Brain microvascular endothelial cell (primary cell): ENCODE data around the gene GCH1.
"Not testable (repeated sequence)": the region's sequence is repeated elsewhere in the genome, so short reads cannot be mapped to it uniquely, and the experiment has no call there.

Experiments used
- DNase-seq: peaks from one replicate; pipeline ENCODE4 v3.0.0-alpha.2; 2020
- H3K27ac ChIP-seq: fragments of 250-450 bp; sonication (Bioruptor Pico); 2 replicates; pipeline ENCODE4 v1.5.1; 2020; ENCODE audit warnings: mild to moderate bottlenecking, moderate library complexity
- H3K27me3 ChIP-seq: fragments of 250-450 bp; sonication (Bioruptor Pico); replicated peaks from 2 replicates; pipeline ENCODE4 v1.5.1; 2020; ENCODE audit warnings: mild to moderate bottlenecking
- H3K36me3 ChIP-seq: fragments of 250-450 bp; sonication (Bioruptor Pico); replicated peaks from 2 replicates; pipeline ENCODE4 v1.5.1; 2020; ENCODE audit warnings: mild to moderate bottlenecking
- H3K4me3 ChIP-seq: 2 replicates; pipeline ENCODE4 v1.5.1; 2011; ENCODE audit warnings: low read depth, mild to moderate bottlenecking, control low read depth, low read length, moderate library complexity
- in situ Hi-C: cut with HindIII; loops from 2 replicates; pipeline ENCODE4 v1.10.0; 2017; ENCODE audit warnings: low sequenced_read_pairs, low pct_ligation_motif_present
- TF ChIP-seq, protein P1 (sequence below): IDR thresholded peaks from 2 replicates; pipeline ENCODE4 v1.5.1; 2011; ENCODE audit warnings: low read depth, mild to moderate bottlenecking, moderate library complexity, low read length, control low read depth, inconsistent platforms; ENCODE audit errors: missing control alignments

The GCH1 gene

DNA sequence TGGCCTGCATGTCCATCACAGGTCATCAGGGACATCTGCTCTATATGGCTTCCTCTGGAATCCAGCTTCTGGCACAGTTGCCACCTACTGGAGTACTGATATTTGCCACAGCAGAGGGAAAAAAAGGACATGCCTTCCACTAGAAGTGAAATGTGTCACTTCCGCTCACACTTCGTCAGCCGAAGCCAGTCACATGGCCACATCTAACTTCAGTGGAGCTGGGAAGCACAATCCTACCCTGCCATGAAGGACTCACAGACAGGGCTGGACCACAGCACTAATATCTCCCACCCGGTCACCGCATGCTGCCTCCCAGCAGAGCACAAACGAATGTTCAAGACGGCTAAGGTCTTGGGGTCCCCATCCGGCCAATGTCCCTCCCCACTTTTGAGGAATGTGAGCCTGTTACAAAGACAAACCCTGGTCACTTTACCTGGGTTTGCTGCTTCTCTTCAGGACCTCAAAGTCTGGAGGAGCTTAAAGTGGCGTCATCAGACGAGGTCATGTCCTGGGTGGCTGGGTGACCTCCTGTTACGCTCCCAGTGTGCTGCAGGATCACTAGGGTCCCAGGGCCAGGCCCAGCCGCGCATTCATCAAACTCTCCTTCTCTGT is 98.6 kb downstream of the GCH1 start:
- H3K27ac ChIP-seq, result no peak overlapping the region
- no peaks in the 10 kb centered on the region for H3K36me3 ChIP-seq
- no peaks in the 10 kb centered on the region for H3K27me3 ChIP-seq
- in situ Hi-C loops, result no loop called here
- no peak for DNase-seq
- TF ChIP-seq, protein P1, sequence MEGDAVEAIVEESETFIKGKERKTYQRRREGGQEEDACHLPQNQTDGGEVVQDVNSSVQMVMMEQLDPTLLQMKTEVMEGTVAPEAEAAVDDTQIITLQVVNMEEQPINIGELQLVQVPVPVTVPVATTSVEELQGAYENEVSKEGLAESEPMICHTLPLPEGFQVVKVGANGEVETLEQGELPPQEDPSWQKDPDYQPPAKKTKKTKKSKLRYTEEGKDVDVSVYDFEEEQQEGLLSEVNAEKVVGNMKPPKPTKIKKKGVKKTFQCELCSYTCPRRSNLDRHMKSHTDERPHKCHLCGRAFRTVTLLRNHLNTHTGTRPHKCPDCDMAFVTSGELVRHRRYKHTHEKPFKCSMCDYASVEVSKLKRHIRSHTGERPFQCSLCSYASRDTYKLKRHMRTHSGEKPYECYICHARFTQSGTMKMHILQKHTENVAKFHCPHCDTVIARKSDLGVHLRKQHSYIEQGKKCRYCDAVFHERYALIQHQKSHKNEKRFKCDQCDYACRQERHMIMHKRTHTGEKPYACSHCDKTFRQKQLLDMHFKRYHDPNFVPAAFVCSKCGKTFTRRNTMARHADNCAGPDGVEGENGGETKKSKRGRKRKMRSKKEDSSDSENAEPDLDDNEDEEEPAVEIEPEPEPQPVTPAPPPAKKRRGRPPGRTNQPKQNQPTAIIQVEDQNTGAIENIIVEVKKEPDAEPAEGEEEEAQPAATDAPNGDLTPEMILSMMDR, result peak; percentile 12
- H3K4me3 ChIP-seq, result no peak overlapping the region

DNA sequence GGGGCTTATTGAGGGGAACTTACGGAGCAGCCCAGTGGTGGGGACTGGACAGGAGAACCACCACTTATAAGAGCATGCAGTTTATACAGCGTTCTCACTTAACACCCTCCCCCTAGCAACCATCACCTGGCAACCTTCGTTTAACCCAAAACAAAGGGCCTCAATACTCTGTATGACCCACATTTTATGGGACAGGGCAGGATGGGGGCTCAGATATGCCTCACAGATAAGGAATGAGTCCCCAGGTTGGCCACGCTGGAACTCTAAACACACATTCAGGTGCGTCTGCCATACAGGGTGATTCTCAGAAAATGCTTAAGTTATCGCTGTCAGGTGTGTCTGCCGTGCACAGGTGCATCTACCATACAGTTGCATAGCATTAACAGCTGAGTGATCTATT is 99.2 kb downstream of the GCH1 start:
- DNase-seq, result no peak
- in situ Hi-C loops, result no loop called here
- TF ChIP-seq, protein P1, result no peak
- H3K27ac ChIP-seq, result no peak overlapping the region
- H3K36me3 ChIP-seq, result no peaks in the 10 kb centered on the region
- H3K4me3 ChIP-seq, result no peak overlapping the region
- no peaks in the 10 kb centered on the region for H3K27me3 ChIP-seq

DNA sequence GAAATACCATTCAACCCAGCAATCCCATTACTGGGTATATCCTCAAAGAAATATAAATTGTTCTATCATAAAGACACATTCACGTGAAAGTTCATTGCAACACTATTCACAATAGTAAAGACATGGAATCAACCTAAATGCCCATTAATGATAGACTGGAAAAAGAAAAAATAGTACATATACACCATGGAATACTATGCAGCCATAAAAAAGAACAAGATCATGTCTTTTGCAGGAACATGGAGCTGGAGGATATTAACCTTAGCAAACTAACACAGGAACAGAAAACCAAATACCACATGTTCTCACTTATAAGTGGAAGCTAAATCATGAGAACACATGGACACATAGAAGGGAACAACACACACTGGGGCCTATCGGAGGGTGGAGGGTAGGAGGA is 101.1 kb downstream of the GCH1 start:
- in situ Hi-C loops, H3K4me3 ChIP-seq, H3K36me3 ChIP-seq, H3K27me3 ChIP-seq, DNase-seq, H3K27ac ChIP-seq: not testable (repeated sequence)

DNA sequence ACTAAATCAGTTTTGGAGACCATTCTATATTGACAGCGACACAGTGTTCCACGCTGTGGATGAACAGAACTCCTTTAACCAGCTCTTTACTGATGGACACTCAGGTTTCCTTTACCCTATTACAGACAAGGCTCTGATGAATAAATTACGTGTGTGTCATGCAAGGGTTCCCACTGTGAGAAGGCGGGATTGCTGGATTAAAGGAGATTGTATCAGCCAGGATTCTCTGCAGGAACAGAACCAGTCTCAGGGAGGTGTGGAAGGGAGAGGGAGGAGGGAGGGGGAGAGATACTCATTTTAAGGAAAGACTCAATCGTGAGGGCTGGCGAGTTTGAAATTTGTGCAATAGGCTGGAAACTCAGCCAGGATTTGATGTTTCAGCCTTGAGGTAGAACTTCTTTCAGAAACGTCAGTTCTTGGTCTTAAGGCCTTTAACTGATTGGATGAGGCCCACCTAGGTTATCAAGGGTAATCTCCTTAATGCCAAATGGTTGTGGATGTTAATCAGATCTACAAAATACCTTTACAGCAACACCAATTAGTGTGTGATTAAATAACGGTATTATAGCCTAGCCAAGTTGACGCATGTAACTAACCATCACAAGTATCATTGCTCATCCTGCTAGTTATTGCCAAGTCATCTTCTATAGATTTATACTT is 104.0 kb downstream of the GCH1 start:
- Histone ChIP-seq H3K27me3 (no peaks in the 10 kb centered on the region), H3K27ac (no peak overlapping the region), H3K36me3 (no peaks in the 10 kb centered on the region), H3K4me3 (no peak overlapping the region)
- in situ Hi-C loops, result no loop called here
- DNase-seq, result no peak
- TF ChIP-seq, protein P1, result no peak

DNA sequence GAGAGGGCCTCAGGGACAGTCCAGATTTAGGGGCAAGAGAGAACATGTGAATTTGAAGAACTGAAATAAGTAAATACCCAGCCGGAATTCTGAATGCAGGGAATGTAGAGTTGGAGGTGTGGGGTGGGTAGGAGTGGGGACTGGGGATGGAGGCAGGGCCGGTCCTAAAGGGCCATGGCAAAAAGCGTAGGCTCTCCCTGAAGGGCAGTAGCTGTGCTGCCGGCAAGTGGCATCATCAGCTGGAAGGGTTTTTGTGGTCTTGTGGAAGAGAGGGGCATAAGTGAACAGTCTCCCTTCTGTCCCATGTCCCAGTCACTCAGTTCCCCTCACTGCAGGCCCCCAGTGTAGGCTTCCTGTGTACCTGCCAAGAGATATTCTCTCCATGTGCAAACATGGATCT is 104.6 kb downstream of the GCH1 start:
- in situ Hi-C loops, result no loop called here
- Histone ChIP-seq H3K36me3 (no peaks in the 10 kb centered on the region), H3K4me3 (no peak overlapping the region), H3K27ac (no peak overlapping the region), H3K27me3 (no peaks in the 10 kb centered on the region)
- no peak for DNase-seq
- TF ChIP-seq, protein P1, result no peak

DNA sequence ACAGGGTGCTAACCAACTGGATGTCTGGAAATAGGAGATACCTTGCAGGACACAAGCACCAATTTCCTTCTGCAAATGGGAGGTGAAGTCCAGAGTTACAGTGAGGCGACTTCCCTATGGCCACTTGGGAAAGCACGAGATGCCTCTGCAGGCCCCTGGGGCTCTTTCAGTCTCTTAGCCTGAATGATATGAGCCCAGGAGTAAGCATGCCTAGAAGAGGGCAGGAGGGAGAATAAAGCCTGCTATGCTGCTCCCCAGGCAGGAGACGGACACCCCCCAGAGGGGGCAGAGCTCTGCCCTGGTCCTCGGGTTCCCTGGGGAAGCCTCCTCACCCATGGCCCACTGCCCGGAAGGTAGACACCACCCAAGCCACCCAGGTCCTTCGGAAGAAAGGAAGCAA is 105.1 kb downstream of the GCH1 start:
- Histone ChIP-seq H3K4me3 (no peak overlapping the region), H3K36me3 (no peaks in the 10 kb centered on the region), H3K27me3 (no peaks in the 10 kb centered on the region), H3K27ac (no peak overlapping the region)
- TF ChIP-seq, protein P1, result no peak
- in situ Hi-C loops, result no loop called here
- no peak for DNase-seq
